Measurements from ENCODE around the gene NSUN6. TPM values are rescaled to one million over a fixed set of nuclear protein-coding genes. Genes with fewer than 3 reads are reported as not detected.
A peak's percentile ranks its signal among the peaks of the same experiment; 100 is the strongest.
"Not testable (repeated sequence)": the region's sequence is repeated elsewhere in the genome, so short reads cannot be mapped to it uniquely, and the experiment has no call there.

NSUN6 gene
- total RNA-seq, 1 donor from 2014 or later, result 42.3 TPM

DNA sequence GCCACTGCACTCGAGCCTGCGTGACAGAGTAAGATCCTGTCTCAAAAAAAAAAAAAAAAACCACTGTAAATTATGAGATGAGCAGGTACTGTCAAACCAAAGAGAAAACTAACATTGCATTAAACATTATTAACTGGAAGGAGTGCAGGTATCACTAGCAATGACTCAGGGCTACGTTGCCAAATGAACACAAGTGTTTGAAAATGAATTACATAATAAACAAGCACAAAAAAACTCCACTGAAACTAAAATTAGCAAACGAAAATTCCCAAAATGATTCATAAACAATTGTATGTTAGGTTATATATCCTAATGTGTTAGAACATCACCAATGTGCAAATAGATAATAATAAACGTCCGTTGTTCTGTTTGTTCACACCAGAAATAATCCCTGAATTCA, 42.8 kb downstream of the NSUN6 start:
- no peak for DNase-seq

DNA sequence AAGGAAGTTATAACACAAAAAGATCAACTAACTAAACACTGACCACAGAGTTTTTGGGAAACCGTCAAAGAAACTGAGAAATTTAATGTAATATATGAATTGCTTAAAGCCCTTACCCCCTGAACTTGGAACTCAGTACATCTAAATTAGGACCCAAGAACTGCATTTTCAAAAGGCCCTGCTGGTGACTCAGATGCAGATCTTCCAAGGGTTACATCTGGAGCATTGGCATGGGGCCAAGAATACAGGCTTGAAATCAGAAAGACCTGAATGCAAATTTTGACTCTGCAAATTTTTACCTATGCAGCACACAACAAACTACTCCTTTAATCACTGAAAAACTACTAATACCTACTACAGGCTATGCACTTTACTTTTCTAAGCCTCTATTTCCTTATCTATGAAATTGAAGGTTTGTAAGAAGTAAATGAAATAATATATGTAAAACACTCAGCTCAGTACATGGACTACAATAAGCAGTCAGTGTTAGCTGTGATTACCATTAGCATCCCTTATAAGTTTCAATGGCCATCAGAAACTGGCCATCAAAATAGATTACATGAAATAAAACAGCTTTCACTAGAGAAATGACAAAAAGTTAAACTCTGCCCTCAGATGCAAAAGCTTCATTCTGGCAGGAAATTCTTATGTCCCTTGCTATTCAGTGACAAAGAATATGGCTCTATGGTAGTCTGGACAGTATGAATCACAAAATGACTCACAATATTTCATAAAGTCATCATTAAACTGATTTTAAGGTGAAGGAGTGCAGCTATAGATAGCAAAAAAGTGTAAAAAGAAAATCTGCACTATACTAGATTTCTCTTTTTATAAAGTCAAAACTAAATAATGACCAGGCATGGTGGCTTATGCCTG, 43.6 kb downstream of the NSUN6 start:
- peak; percentile 5 for DNase-seq

DNA sequence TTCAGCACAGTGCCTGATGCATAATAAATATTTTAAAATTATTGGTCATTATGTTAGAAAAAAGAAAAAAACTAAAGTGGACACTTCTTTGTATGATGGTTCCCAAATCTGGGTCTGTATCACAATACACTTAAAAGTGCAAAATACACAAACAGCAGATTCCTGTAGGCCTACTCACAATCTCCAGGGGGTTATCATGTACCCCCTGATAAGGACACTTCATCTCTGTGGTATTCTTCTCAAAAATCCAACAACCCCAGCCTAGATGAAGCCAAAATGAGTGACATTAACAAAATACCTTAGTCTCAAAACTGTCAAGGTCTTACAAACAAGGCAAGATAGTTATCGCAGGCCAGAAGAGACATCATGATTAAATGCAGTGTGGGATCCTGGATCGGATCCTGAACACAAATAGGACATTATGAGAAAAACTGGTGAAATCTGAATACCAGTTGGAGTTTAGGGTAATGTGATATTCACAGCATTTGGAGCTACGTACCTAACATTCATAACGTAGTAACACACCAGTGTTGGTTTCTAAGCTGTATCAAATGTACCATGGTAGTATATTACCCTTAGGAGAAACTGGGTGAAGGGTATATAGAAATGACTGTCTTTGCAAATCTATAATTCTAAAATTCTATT, 45.2 kb downstream of the NSUN6 start:
- DNase-seq, result no peak

DNA sequence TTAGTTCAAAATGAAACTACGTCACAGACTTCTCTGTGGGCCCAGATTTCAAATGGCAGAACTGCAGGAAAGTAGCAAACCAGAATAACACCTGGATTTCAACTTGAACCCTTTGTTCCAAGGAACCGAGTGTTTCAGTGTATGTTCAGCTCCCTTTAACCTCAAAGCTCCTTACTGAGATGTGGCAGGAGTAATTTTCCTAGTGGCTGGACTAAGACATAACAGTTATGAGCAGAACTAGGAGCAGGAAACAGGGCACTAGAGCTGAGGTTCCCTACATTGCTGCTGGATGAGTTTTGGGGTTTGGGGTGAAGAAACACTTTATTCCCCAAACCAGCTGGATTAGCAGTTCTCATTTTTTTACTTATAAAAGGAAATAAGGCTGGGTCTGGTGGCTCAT, 50.1 kb downstream of the NSUN6 start:
- no peak for DNase-seq

DNA sequence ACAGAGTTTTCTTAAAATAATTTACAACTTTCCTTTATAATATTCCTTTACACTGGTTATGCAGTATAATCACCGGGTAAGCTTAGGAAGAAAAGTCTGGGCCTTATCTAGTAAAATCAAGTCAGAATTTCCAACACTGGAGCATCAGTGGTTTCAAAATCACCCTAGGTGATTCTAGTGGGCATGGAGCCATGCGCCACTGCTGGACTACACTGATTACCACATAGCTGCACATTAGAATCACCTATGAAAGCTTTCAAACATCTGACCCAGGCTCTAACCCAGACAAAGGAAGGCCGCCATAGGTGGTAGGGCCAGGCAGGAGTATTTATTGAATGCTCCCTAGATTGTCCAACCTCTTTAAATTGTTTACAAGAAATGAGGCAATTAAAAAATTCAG, 52.0 kb downstream of the NSUN6 start:
- DNase-seq, result no peak

DNA sequence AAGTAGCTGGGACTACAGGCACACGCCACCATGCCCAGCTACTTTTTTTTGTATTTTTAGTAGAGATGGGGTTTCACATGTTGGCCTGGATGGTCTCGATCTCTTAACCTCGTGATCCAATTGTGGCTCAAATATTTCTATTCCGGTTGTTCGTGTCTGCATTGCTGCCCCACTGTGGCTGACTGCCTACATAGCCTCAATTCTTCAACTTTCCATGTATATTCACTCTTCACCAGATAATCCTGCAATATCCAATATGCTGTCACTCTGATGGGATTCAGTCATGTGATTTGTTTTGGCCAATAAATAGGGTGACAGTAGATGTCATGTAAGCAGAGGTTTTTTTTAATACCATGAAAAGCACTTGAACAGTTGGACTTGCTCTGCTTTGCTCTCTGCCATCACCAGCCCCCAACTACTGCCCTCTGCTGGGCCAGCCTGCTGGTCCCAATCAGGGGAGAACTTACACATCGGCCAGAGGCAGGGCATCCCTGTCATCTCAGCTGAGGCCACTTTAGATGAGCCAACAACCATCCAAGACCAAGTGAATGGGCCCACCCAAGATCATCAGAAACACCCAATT, 56.7 kb downstream of the NSUN6 start:
- DNase-seq, result no peak

DNA sequence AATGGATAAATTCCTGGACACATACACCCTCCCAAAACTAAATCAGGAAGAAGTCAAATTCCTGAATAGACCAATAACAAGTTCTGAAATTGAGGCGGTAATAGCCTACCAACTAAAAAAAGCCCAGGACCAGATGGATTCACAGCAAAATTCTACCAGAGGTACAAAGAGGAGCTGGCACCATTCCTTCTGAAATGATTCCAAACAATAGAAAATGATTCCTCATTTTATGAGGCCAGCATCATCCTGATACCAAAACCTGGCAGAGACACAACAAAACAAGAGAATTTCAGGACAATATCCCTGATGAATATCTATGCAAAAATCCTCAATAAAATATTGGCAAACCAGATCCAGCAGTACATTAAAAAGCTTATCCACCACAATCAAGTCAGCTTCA, 60.2 kb downstream of the NSUN6 start:
- DNase-seq, result not testable (repeated sequence)

DNA sequence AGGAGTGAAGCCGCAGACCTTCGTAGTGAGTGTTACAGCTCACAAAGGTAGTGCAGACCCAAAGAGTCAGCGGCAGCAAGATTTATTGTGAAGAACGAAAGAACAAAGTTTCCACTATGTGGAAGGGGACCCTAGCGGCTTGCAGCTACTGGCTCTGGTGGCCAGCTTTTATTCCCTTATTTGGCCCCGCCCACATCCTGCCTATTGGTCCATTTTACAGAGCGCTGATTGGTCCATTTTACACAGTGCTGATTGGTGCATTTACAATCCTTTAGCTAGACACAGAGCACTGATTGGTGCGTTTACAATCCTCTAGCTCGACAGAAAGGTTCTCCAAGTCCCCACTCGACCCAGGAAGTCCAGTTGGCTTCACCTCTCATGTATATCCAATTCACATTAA, 64.8 kb downstream of the NSUN6 start:
- DNase-seq, result not testable (repeated sequence)

DNA sequence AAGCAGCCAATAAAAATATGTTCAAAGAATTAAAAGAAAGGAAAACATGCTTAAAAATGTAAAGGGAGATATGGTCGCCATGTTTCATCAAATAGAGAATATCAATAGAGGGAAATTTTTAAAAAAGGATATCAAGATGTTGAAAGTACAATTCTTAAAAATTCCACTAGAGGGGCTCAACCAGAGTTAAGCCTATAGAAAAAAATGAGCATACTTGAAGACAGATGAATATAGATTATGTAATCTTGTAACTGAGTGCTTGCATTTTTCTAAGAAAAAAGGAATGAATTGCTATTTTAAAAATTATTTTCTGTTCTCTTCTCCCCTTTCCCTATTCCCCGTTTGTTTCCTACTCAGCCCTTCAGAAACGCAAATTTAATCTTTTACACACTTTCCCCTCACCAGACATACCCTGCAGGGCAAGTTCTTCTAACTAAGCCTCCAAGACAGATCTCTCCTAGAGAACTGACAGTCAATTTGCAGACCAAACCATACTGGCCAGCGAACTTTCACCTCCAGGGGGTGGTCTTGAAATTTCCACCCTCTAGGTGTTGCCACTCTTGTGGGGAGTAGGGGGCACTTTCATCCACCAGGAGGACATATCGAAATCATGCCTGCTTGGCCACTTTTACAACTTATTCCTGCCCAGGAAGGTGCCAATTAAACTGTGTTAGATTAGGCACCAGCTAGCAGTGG, 67.7 kb downstream of the NSUN6 start:
- no peak for DNase-seq

DNA sequence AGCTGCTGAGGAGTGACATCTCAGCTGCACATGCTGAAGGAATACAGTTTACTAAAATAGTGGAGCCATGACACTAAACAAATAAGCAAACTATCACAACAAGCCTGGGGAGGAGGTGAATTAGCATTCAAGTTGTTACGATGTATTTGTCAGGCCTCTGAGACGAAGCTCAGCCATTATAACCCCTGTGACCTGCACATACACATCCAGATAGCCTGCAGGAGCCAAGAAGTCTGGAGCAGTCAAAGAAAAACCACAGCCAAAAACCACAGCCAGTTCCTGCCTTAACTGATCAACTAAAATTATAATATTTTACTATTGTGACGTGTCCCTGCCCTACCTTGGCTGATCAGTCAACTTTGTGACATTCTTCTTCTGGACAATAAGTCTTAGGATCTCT, 68.6 kb downstream of the NSUN6 start:
- DNase-seq, result no peak

DNA sequence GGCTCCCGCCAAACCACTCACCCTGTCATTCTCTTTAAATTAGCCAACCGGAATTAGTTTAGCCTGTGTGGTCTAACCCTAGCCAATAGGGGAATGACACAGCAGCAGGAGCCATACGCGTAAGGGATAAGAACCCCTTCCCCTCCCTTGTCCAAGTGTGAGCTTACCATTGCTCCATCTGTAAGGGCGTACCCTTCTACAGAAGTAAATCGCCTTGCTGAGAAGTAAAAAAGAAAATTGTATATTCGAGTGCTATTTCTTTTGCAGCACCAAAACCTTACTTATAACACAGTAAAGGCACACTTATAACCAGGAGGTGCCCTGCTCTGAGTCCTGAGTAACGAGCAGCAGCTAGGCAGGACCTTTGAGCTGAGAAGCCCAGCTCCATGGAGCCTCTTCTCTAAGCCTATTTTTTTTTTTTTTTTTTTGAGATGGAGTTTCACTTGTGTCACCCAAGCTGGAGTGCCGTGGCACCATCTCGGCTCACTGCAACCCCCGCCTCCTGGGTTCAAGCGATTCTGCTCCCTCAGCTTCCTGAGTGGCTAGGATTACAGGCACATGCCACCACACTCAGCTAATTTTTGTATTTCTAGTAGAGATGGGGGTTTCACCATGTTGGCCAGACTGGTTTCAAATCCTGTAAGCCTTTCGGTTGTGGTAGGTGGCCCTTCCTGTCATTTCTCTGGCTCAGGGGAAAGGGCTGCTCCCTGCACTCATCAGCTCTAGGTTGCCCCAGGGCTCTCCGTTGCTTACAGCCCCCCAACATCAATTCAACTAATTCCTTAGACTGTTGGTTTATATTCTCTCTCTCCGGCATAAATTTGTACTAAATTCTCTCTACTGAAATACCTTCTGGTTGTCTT, 73.3 kb downstream of the NSUN6 start:
- DNase-seq, result no peak

DNA sequence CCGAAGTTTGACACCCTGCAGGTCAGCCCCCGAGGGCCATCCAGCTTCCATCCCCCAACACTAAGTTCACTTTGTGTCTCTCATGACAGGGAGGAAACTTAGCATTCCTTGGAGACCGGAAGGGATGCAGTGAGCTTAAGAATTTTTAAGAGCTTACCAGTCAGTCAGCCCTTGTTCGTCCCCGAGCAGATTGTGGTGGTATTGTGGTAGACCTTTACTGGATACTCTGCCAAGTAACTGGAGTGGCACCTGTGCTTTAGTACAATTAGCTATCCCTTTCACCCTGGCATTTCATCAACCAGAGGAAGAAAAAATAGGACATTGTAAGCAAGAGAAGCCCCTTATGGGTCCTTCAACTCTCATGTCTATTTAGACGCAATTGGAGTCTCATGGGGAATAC, 74.8 kb downstream of the NSUN6 start:
- DNase-seq, result no peak

DNA sequence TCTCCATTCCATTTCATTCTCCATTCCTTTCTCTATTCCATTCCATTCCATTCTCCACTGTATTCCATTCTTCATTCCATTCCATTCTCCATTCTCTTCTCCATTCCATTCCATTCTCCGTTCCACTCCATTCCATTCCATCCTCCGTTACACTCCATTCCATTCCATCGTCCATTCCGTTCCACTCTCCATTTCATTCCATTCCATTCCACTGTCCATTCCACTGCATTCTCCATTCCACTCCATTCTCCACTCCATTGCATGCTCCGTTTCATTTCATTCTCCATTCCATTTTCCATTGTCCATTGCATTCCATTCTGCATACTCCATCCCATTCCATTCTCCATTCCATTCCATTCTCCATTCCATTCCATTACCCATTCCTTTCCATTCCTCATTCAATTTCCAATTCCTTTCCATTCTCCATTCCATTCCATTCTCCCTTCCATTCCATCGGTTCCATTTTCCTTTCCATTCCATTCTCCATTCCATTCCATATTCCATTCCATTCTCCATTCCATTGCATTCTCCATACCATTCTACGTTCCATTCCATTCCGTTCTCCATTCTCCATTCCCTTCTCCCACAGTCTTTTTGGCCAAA, 78.3 kb downstream of the NSUN6 start:
- DNase-seq, result no peak

DNA sequence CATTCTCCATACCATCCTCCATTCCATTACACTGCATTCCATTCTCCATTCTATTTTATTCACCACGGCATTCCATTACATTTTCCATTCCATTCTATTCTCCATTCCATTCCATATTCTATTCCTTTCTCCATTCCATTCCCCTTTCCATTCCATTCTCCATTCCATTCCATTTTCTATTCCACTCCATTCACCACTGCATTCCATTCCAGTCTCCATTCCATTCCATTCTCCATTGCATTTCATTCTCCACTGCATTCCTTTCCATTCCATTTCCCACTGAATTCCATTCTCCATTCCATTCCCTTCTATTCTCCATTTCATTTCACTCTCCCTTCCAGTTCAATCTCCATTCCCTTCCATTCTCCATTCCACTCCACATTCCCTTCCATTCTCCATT, 79.6 kb downstream of the NSUN6 start:
- DNase-seq, result no peak

DNA sequence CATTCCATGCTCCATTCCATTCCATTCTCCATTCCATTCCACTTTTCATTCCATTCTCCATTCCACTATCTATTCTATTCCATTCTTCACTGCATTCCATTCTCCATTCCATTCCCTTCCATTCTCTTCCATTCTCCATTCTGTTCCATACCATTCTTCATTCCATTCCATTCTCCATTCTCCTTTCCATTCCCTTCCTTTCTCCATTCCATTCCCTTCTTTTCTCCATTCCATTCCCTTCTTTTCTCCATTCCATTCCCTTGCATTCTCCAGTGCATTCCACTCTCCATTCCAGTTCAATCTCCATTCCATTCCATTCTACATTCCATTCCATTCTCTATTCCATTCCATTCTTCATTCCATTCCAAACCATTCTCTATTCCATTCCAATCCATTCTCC, 80.3 kb downstream of the NSUN6 start:
- DNase-seq, result no peak

DNA sequence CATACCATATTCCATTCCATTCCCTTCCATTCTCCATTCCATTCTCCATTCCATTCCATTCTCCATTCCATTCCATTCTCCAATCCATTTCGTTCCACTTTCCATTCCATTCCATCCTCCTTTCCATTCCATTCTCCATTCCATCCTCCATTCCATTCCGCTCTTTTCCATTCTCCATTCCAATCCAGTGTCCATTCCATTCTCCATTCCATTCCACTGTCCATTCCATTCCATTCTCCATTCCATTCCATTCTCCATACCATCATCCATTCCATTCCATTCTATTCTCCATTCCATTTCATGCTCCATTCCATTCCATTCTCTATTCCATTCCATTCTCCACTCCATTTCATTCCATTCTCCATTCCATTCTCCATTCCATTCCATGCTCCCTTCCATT, 81.0 kb downstream of the NSUN6 start:
- DNase-seq, result not testable (repeated sequence)

DNA sequence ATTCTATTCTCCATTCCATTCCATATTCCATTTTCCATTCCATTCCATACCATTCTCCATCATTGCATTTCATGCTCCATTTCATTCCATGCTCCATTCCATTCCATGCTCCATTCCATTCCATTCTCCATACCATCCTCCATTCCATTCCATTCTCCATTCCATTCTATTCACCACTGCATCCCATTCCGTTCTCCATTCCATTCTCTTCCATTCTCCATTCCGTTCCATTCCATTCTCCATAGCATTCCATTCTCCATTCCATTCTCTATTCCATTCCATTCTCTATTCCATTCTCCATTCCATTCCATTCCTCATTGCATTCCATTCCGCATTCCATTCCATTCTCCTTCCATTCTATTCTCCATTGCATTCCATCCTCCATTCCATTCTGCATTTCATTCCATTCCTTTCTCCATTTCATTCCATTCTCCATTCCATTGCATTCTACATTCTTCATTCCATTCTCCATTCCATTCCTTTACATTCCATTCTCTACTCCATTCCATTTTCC, 84.0 kb downstream of the NSUN6 start:
- no peak for DNase-seq

DNA sequence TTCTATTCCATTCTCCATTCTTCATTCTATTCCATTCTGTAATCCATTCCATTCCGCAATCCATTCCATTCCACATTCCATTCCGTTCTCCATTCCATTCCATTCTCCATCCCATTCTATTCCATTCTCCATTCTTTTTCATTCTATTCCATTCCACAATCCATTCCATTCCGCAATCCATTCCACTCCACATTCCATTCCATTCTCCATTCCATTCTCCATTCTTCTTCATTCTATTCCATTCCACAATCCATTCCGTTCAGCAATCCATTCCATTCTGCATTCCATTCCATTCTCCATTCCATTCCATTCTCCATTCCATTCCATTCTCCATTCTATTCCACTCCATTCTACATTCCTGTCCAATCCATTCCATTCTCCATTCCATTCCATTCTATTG, 85.2 kb downstream of the NSUN6 start:
- DNase-seq, result no peak

DNA sequence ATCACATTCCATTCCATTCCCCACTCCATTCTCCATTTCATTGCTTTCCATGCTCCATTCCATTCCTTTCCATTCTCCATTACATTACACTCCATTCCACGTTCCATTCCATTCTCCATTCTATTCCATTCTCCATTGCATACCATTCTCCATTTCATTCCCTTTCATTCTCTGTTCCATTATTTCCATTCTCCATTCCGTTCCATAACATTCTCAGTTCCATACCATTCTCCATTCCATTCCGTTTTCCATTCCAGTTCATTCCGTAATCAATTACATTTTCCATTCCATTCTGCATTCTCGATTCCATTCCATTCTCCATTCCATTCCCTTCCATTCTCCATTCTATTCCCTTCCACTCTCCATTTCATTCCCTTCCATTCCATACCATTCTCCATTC, 86.4 kb downstream of the NSUN6 start:
- DNase-seq, result no peak

DNA sequence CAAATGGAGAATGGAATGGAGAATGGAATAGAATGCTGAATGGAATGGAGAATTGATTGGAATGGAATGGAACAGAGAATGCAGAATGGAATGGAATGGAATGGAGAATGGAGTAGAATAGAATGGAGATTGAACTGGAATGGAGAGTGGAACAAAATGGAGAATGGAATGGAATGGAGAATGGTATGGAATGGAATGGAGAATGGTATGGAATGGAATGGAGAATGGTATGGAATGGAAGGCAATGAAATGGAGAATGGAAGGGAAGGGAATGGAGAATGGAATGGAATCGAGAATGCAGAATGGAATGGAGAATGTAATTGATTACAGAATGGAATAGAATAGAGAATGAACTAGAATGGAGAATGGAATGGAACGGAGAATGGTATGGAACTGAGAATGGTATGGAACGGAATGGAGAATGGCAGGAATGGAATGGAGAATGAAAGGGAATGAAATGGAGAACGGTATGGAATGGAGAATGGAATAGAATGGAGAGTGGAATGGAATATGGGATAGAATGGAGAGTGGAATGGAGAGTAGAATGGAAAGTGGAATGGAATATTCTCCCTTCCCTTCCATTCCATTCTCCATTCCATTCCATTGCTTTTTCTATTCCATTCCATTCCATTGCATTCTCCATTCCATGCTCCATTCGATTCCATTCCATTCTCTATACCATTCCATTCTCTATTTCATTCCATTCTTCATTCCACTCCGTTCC, 88.2 kb downstream of the NSUN6 start:
- DNase-seq, result no peak
